ENCODE results near the gene ZNF79. TPM values are rescaled to one million over a fixed set of nuclear protein-coding genes. Genes with fewer than 3 reads are reported as not detected.

ZNF79 gene
- total RNA-seq, 1 experiment from 2014 or later, result 11.5 TPM

Other genes starting within 250 kb of the ZNF79 start
- 5.8 and 6.3 TPM in 2 replicates for gene GARNL3, start 159.6 kb upstream of the ZNF79 start, total RNA-seq (2014; rRNA removed; shearing (Covaris generic))
- 13.8 and 24.1 TPM in 2 replicates for gene SLC2A8, start 27.2 kb upstream of the ZNF79 start, total RNA-seq (2014; rRNA removed; shearing (Covaris generic))
- 1,716 and 1,722 TPM in 2 replicates for gene RPL12, start 27.0 kb downstream of the ZNF79 start, total RNA-seq (2014; rRNA removed; shearing (Covaris generic))
- 8.5 and 9.6 TPM in 2 replicates for gene LRSAM1, start 27.1 kb downstream of the ZNF79 start, total RNA-seq (2014; rRNA removed; shearing (Covaris generic))
- gene STXBP1, start 187.9 kb downstream of the ZNF79 start, total RNA-seq (2014; rRNA removed; shearing (Covaris generic)), result 20.8 and 63.2 TPM in 2 replicates

All from A172 (cell line).